HCT116 (cell line): Measurements from ENCODE around the gene IGLL5. TPM values are rescaled to one million over a fixed set of nuclear protein-coding genes. Genes with fewer than 3 reads are reported as not detected.

ENCODE experiments used
- ATAC-seq: fragments of 200-7000 bp; cut with Tn5 transposase; 2 replicates; pipeline ENCODE4 v1.9.1; 2020; ENCODE audit warnings: mild to moderate bottlenecking, moderate library complexity
- BruUV-seq: library from RNA; stranded (reverse); fragments of 400-500 nt; replicated peaks from 2 replicates; lab custom pipeline; 2021; lab: Mats Ljungman, UMichigan
- CTCF ChIA-PET: fragments of 300-600 bp; sonication (Branson Sonifier 250); formaldehyde crosslinking; loops from one replicate; lab custom pipeline; 2021; ENCODE audit warnings: antibody characterized with exemption; lab: Charles Lee
- POLR2A ChIA-PET: fragments of 300-600, 350-600 bp; sonication (Branson Sonifier 250); formaldehyde crosslinking; loops from one replicate; lab custom pipeline; 2021; ENCODE audit warnings: antibody characterized with exemption; lab: Charles Lee
- RAD21 ChIA-PET, 2 experiments: fragments of 300-600 bp; sonication (Branson Sonifier 250); formaldehyde crosslinking; loops; one replicate each; lab custom pipeline; 2023; ENCODE audit warnings: low total read pairs in 2 of 2; ENCODE audit not compliant: uncharacterized antibody in 2 of 2, unreplicated experiment in 2 of 2, low non-redundant PET in 1 of 2; lab: Charles Lee
- DNase-seq: peaks from one replicate; pipeline ENCODE4 v3.0.0-alpha.2; 2010; ENCODE audit warnings: low read depth, low spot score
- H2AFZ ChIP-seq: fragments of 200-600 bp; shearing (Covaris generic), sonication (generic); 2 replicates; pipeline ENCODE4 v1.6.1; 2017; ENCODE audit warnings: low read depth, mixed run types, mixed read lengths, antibody characterized with exemption, low read length; ENCODE audit not compliant: poor library complexity, severe bottlenecking
- H3K27ac ChIP-seq: 2 replicates; pipeline ENCODE4 v1.5.1; 2012; ENCODE audit warnings: low read depth, low read length
- H3K27me3 ChIP-seq: fragments of 200-600 bp; sonication (generic); 2 replicates; pipeline ENCODE4 v1.6.1; 2016; ENCODE audit warnings: mixed run types, low read length, mixed read lengths; ENCODE audit not compliant: insufficient read depth
- H3K36me3 ChIP-seq, 2 experiments: fragments of 200-500 bp in 1 of 2; fragments of 200-600 bp in 1 of 2; sonication (Bioruptor generic) in 1 of 2; sonication (generic) in 1 of 2; 2 replicates each; pipeline versions ENCODE4 v1.5.1 to v1.6.1; 2014 to 2016; ENCODE audit warnings: low read length in 2 of 2, inconsistent platforms in 1 of 2, mixed read lengths in 1 of 2, mixed run types in 1 of 2; ENCODE audit not compliant: insufficient read depth in 2 of 2, control insufficient read depth in 1 of 2
- H3K4me1 ChIP-seq, 2 experiments: fragments of 200-600 bp in 1 of 2; sonication (generic) in 1 of 2; 2 replicates each; pipeline versions ENCODE4 v1.5.1 to v1.6.1; 2012 to 2017; ENCODE audit warnings: low read length in 2 of 2, inconsistent platforms in 1 of 2, mild to moderate bottlenecking in 1 of 2, mixed read lengths in 1 of 2, mixed run types in 1 of 2, moderate library complexity in 1 of 2; ENCODE audit not compliant: insufficient read depth in 2 of 2, control insufficient read depth in 1 of 2
- H3K4me2 ChIP-seq: fragments of 200-600 bp; sonication (generic); 2 replicates; pipeline ENCODE4 v1.6.1; 2017; ENCODE audit warnings: mixed run types, low read length, mixed read lengths
- H3K4me3 ChIP-seq, 2 experiments: fragments of 200-600 bp in 1 of 2; sonication (generic) in 1 of 2; replicated peaks in 1 of 2; 2 replicates each; pipeline ENCODE4 v1.5.1; 2011 to 2016; ENCODE audit warnings: low read length in 2 of 2, control low read depth in 1 of 2, low read depth in 1 of 2, mild to moderate bottlenecking in 1 of 2, mixed read lengths in 1 of 2, mixed run types in 1 of 2
- H3K79me2 ChIP-seq: fragments of 200-600 bp; sonication (generic); 2 replicates; pipeline ENCODE4 v1.6.1; 2017; ENCODE audit warnings: mild to moderate bottlenecking, mixed run types, low read length, moderate library complexity, mixed read lengths; ENCODE audit not compliant: insufficient read depth
- H3K9ac ChIP-seq: fragments of 200-600 bp; sonication (generic); 2 replicates; pipeline ENCODE4 v1.6.1; 2016; ENCODE audit warnings: low read length, mixed read lengths
- H3K9me2 ChIP-seq: fragments of 200-600 bp; sonication (generic), shearing (Covaris generic); 2 replicates; pipeline ENCODE4 v1.6.1; 2017; ENCODE audit warnings: mixed run types, mild to moderate bottlenecking, moderate library complexity; ENCODE audit not compliant: insufficient read depth
- H3K9me3 ChIP-seq, 2 experiments: fragments of 200-500 bp in 1 of 2; fragments of 200-600 bp in 1 of 2; sonication (Bioruptor generic) in 1 of 2; sonication (generic) in 1 of 2; 2 replicates each; pipeline ENCODE4 v1.6.1; 2014 to 2017; ENCODE audit warnings: low read length in 2 of 2, mixed read lengths in 2 of 2, inconsistent platforms in 1 of 2, low read depth in 1 of 2, mild to moderate bottlenecking in 1 of 2, mixed run types in 1 of 2, moderate library complexity in 1 of 2; ENCODE audit not compliant: control insufficient read depth in 1 of 2, insufficient read depth in 1 of 2
- H4K20me1 ChIP-seq: fragments of 200-600 bp; sonication (generic), shearing (Covaris generic); 2 replicates; pipeline ENCODE4 v1.6.1; 2017; ENCODE audit warnings: mixed run types, mild to moderate bottlenecking, moderate library complexity; ENCODE audit not compliant: insufficient read depth
- ATF3 ChIP-seq: IDR thresholded peaks from 2 replicates; pipeline ENCODE4 v1.6.1; 2012
- CBX3 ChIP-seq: IDR thresholded peaks from 2 replicates; pipeline ENCODE4 v1.6.1; 2012; ENCODE audit warnings: low read depth
- CEBPB ChIP-seq: IDR thresholded peaks from 2 replicates; pipeline ENCODE4 v1.6.1; 2012; ENCODE audit warnings: low read depth
- ELF1 ChIP-seq: IDR thresholded peaks from 2 replicates; pipeline ENCODE4 v1.6.1; 2012; ENCODE audit warnings: low read depth, borderline replicate concordance
- EZH2 ChIP-seq: fragments of 200-600 bp; sonication (generic); IDR thresholded peaks from 2 replicates; pipeline ENCODE4 v1.6.1; 2017; ENCODE audit warnings: antibody characterized with exemption, mixed run types
- EZH2phosphoT487 ChIP-seq: fragments of 200-600 bp; IDR thresholded peaks from 2 replicates; pipeline ENCODE4 v1.6.1; 2018; ENCODE audit warnings: antibody characterized with exemption, borderline replicate concordance
- FOSL1 ChIP-seq: IDR thresholded peaks from 2 replicates; pipeline ENCODE4 v1.6.1; 2012; ENCODE audit warnings: low read depth
- JUND ChIP-seq: IDR thresholded peaks from 2 replicates; pipeline ENCODE4 v1.6.1; 2012
- POLR2AphosphoS5 ChIP-seq: IDR thresholded peaks from 2 replicates; pipeline ENCODE4 v1.6.1; 2011; ENCODE audit warnings: mild to moderate bottlenecking, low read depth, low read length, moderate library complexity
- RAD21 ChIP-seq: IDR thresholded peaks from 2 replicates; pipeline ENCODE4 v1.6.1; 2012; ENCODE audit warnings: low read depth, mild to moderate bottlenecking
- REST ChIP-seq: IDR thresholded peaks from 2 replicates; pipeline ENCODE4 v1.6.1; 2012; ENCODE audit warnings: low read depth
- SIN3A ChIP-seq: IDR thresholded peaks from 2 replicates; pipeline ENCODE4 v1.6.1; 2012; ENCODE audit warnings: low read depth
- SRF ChIP-seq: IDR thresholded peaks from 2 replicates; pipeline ENCODE4 v1.6.1; 2012; ENCODE audit warnings: low read depth
- TCF7L2 ChIP-seq: IDR thresholded peaks from 2 replicates; pipeline ENCODE4 v1.7.0; 2011; ENCODE audit warnings: borderline replicate concordance, inconsistent platforms; ENCODE audit not compliant: insufficient read depth, insufficient read length; ENCODE audit errors: extremely low read depth
- YY1 ChIP-seq: IDR thresholded peaks from 2 replicates; pipeline ENCODE4 v1.6.1; 2011; ENCODE audit warnings: low read length, low read depth, moderate library complexity, mild to moderate bottlenecking; ENCODE audit not compliant: insufficient replicate concordance; ENCODE audit errors: extremely low read depth
- ZNF274 ChIP-seq: fragments of 200-500 bp; sonication (Bioruptor generic); IDR thresholded peaks from 2 replicates; pipeline ENCODE4 v1.6.1; 2014; ENCODE audit warnings: mild to moderate bottlenecking, low read depth, low read length, inconsistent platforms
- intact Hi-C: fragments of 100-400 bp; cut with micrococcal nuclease; formaldehyde crosslinking; loops from 2 replicates; pipeline ENCODE4 v1.10.0; 2022
- total RNA-seq: library from RNA; stranded (reverse); gene quantifications from one replicate; pipeline ENCODE4 v1.2.1, GENCODE V29; 2021; ENCODE audit not compliant: unreplicated experiment
- TF ChIP-seq, protein P1 (sequence below): IDR thresholded peaks from 2 replicates; pipeline ENCODE4 v1.6.1; 2011; ENCODE audit warnings: mild to moderate bottlenecking, low read length, moderate library complexity; ENCODE audit not compliant: insufficient replicate concordance; ENCODE audit errors: extremely low read depth
- TF ChIP-seq, protein P2 (sequence below): IDR thresholded peaks from 2 replicates; pipeline ENCODE4 v1.6.1; 2012

Gene IGLL5
- total RNA-seq, 1 experiment from 2014 or later: not detected

DNA sequence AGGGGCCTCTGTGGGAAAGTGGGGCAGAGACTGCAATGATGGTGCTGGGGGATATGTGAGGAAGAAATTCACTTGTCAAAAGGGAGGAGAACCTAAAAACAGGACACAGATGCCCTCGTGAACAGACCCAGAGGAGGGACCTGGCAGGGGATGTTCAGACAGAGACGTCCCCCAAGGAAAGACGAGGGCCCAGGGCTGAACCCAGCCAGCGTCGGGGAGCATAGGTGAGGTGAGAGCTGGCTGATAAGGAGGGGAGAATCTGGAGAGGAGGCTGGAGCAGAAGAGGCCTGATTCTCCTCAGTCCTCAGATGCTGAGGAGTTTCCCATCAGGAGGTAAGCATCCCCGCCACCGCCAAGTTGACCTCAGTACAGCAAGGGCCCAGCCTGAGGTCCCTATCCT lies 31.4 kb downstream of the IGLL5 start:
- Histone ChIP-seq H3K27me3 (no peaks in the 10 kb centered on the region; the same call in 1 of the 2 replicates), H2AFZ (no peak overlapping the region), H3K4me1 (no peaks in the 10 kb centered on the region), H3K4me2 (no peak overlapping the region), H3K9me3 (no peaks in the 10 kb centered on the region), H3K9me2 (no peaks in the 10 kb centered on the region), H3K79me2 (no peaks in the 10 kb centered on the region), H3K9ac (no peak overlapping the region), H3K4me3 (no peak overlapping the region), H3K27ac (no peak overlapping the region), H3K36me3 (no peaks in the 10 kb centered on the region), H4K20me1 (no peaks in the 10 kb centered on the region)
- intact Hi-C loops: no loop called here
- TF ChIP-seq YY1: no peak
- no peak for TF ChIP-seq CBX3
- TF ChIP-seq REST: no peak
- TF ChIP-seq FOSL1: no peak
- no peak for TF ChIP-seq ELF1
- TF ChIP-seq CEBPB: no peak
- no peak for TF ChIP-seq EZH2phosphoT487
- no peak for TF ChIP-seq POLR2AphosphoS5
- TF ChIP-seq TCF7L2: no peak
- no peak for TF ChIP-seq EZH2
- TF ChIP-seq, protein P1, sequence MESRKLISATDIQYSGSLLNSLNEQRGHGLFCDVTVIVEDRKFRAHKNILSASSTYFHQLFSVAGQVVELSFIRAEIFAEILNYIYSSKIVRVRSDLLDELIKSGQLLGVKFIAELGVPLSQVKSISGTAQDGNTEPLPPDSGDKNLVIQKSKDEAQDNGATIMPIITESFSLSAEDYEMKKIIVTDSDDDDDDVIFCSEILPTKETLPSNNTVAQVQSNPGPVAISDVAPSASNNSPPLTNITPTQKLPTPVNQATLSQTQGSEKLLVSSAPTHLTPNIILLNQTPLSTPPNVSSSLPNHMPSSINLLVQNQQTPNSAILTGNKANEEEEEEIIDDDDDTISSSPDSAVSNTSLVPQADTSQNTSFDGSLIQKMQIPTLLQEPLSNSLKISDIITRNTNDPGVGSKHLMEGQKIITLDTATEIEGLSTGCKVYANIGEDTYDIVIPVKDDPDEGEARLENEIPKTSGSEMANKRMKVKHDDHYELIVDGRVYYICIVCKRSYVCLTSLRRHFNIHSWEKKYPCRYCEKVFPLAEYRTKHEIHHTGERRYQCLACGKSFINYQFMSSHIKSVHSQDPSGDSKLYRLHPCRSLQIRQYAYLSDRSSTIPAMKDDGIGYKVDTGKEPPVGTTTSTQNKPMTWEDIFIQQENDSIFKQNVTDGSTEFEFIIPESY: no peak
- TF ChIP-seq JUND: no peak
- no peak for TF ChIP-seq ATF3
- no peak for TF ChIP-seq ZNF274
- TF ChIP-seq RAD21: no peak
- no peak for TF ChIP-seq SRF
- TF ChIP-seq, protein P2, sequence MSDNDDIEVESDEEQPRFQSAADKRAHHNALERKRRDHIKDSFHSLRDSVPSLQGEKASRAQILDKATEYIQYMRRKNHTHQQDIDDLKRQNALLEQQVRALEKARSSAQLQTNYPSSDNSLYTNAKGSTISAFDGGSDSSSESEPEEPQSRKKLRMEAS: no peak
- no peak for TF ChIP-seq SIN3A
- RAD21 ChIA-PET: no interaction called here
- POLR2A ChIA-PET: no interaction called here
- CTCF ChIA-PET: no interaction called here
- ATAC-seq (no peak), DNase-seq (no peak)
- BruUV-seq: no TSS peak
